Prostate gland (tissue), 2 donors: ENCODE results near the gene LSMEM2. TPM values are rescaled to one million over a fixed set of nuclear protein-coding genes. Genes with fewer than 3 reads are reported as not detected.
A peak's percentile ranks its signal among the peaks of the same experiment; 100 is the strongest.
"Not testable (repeated sequence)": the region's sequence is repeated elsewhere in the genome, so short reads cannot be mapped to it uniquely, and the experiment has no call there.

ENCODE experiments used
- DNase-seq: peaks from one replicate; pipeline ENCODE4 v3.0.0-alpha.2; 2019; ENCODE audit warnings: low spot score
- H3K27ac ChIP-seq, 2 donors: fragments of 200-600 bp; sonication (generic); 2 replicates each; pipeline ENCODE4 v1.5.1; 2017 to 2019
- H3K27me3 ChIP-seq: fragments of 200-600 bp; sonication (generic); replicated peaks from 2 replicates; pipeline ENCODE4 v1.5.1; 2019; ENCODE audit not compliant: insufficient read depth
- H3K36me3 ChIP-seq, 2 donors: fragments of 200-600 bp; sonication (generic); 1 replicate in 1 of 2; 2 replicates in 1 of 2; pipeline versions ENCODE4 v1.5.1 to v1.8.1; 2017 to 2019
- H3K4me1 ChIP-seq: fragments of 200-600 bp; sonication (generic); replicated peaks from 2 replicates; pipeline ENCODE4 v1.5.1; 2019
- H3K4me3 ChIP-seq, 2 donors: fragments of 200-600 bp; sonication (generic); 2 replicates each; pipeline ENCODE4 v1.5.1; 2017 to 2019
- H3K9me3 ChIP-seq: fragments of 200-600 bp; sonication (generic); 2 replicates; pipeline ENCODE4 v1.5.1; 2017
- CTCF ChIP-seq, 4 experiments: fragments of 200-600 bp in 2 of 4; fragments of 450-650 bp in 2 of 4; sonication (generic) in 2 of 4; IDR thresholded peaks; 1 replicate in 3 of 4; 2 replicates in 1 of 4; pipeline ENCODE4 v1.5.1; 2016 to 2019; ENCODE audit warnings: antibody characterized with exemption in 4 of 4, mild to moderate bottlenecking in 2 of 4, moderate library complexity in 2 of 4
- POLR2A ChIP-seq: fragments of 450-650 bp; IDR thresholded peaks from one replicate; pipeline ENCODE4 v1.6.1; 2016; ENCODE audit warnings: antibody characterized with exemption, mild to moderate bottlenecking
- POLR2AphosphoS5 ChIP-seq: sonication (generic); formaldehyde crosslinking; IDR thresholded peaks from one replicate; pipeline ENCODE4 v1.6.1; 2017; ENCODE audit warnings: antibody characterized with exemption
- WGBS: methylation state at CpG from one replicate; pipeline ENCODE4 v1.1.5; 2018; 5-methylcytosine and 5-hydroxymethylcytosine counted together
- intact Hi-C: fragments of 100-400 bp; cut with DNase I; formaldehyde crosslinking; loops from one replicate; pipeline ENCODE4 v1.14.2; 2022
- total RNA-seq, 2 donors: library from RNA; depleted of rRNA; stranded (reverse); fragments of >200 nt; gene quantifications; one replicate each; pipeline ENCODE4 v1.1.0, GENCODE V29; 2016

The LSMEM2 gene
- total RNA-seq, 2 donors from 2014 or later = not detected

- peaks cover 16% of the 10 kb centered on the region for H3K4me1 ChIP-seq
- under 1% methylated on average over 64 of the region's 70 CpGs for WGBS
Observed at GRCh38 chr3:50260027-50260941, 18.6 kb upstream of the LSMEM2 start.

GRCh38 chr3:50260942-50261441 is 17.9 kb upstream of the LSMEM2 start:
- intact Hi-C loops = loop anchor here (1.0 to 2.0 kb wide), 2 partner anchors 11 to 62 kb away; partner anchors contain the start of gene HYAL2
- peaks cover 16% of the 10 kb centered on the region for H3K4me1 ChIP-seq
- WGBS = 59% methylated on average over 4 of the region's 5 CpGs
- no peaks in the 10 kb centered on the region for H3K27me3 ChIP-seq
- H3K4me3 ChIP-seq = peak overlapping the region; percentile 54 to 62
- no peak for DNase-seq
- TF ChIP-seq POLR2A (no peak), POLR2AphosphoS5 (no peak), CTCF (IDR thresholded peaks at IDR 0.05) (no peak)
- H3K9me3 ChIP-seq = no peaks in the 10 kb centered on the region
- H3K27ac ChIP-seq = peak overlapping the region; percentile 96 to 98
- H3K36me3 ChIP-seq = peaks cover 19 to 21% of the 10 kb centered on the region in 2 donors

More at GRCh38 chr3:50260027-50260941, 18.6 kb upstream of the LSMEM2 start:
- no peaks in the 10 kb centered on the region for H3K27me3 ChIP-seq
- peak; percentile 76 for TF ChIP-seq POLR2AphosphoS5
- TF ChIP-seq POLR2A = peak; percentile 69
- TF ChIP-seq CTCF (IDR thresholded peaks at IDR 0.05) = peak; percentile 99 to 100 (median 100)
- DNase-seq = peak; percentile 89
- H3K36me3 ChIP-seq = peaks cover 19 to 21% of the 10 kb centered on the region in 2 donors
- intact Hi-C loops = loop anchor here (1.0 to 2.0 kb wide), 2 partner anchors 12 to 63 kb away; partner anchors contain the start of gene HYAL2
- no peaks in the 10 kb centered on the region for H3K9me3 ChIP-seq
- peak overlapping the region; percentile 96 to 98 for H3K27ac ChIP-seq
- H3K4me3 ChIP-seq = peak overlapping the region; percentile 54 to 62

- H3K4me1 ChIP-seq = peaks cover 16% of the 10 kb centered on the region
- TF ChIP-seq CTCF (IDR thresholded peaks at IDR 0.05) (no peak), POLR2AphosphoS5 (no peak), POLR2A (no peak)
- peaks cover 15 to 16% of the 10 kb centered on the region in 2 donors for H3K36me3 ChIP-seq
- no peaks in the 10 kb centered on the region for H3K9me3 ChIP-seq
- no peak for DNase-seq
- H3K4me3 ChIP-seq = no peak overlapping the region
- H3K27ac ChIP-seq = peak overlapping the region; percentile 96 to 98
- intact Hi-C loops = loop anchor here (2.0 kb wide), 1 partner anchor 61 kb away; the partner anchor contains the start of gene HYAL2
- WGBS = 51% methylated on average over 2 of the region's 2 CpGs
- no peaks in the 10 kb centered on the region for H3K27me3 ChIP-seq
Observed at GRCh38 chr3:50261505-50261904, 17.4 kb upstream of the LSMEM2 start.

- WGBS = 100% methylated on average over 4 of the region's 4 CpGs
- intact Hi-C loops, H3K9me3 ChIP-seq, H3K27ac ChIP-seq, H3K4me3 ChIP-seq, H3K27me3 ChIP-seq, DNase-seq, H3K36me3 ChIP-seq: not testable (repeated sequence)
- peaks cover 21% of the 10 kb centered on the region for H3K4me1 ChIP-seq
Observed at GRCh38 chr3:50262200-50262599, 16.7 kb upstream of the LSMEM2 start.

- H3K36me3 ChIP-seq = peaks cover 2 to 5% of the 10 kb centered on the region in 2 donors
- intact Hi-C loops = no loop called here
- H3K27ac ChIP-seq = no peak overlapping the region
- peaks cover 21% of the 10 kb centered on the region for H3K4me1 ChIP-seq
- no peak for DNase-seq
- 85% methylated on average over 7 of the region's 7 CpGs for WGBS
- H3K27me3 ChIP-seq = no peaks in the 10 kb centered on the region
- H3K9me3 ChIP-seq = no peaks in the 10 kb centered on the region
- TF ChIP-seq POLR2AphosphoS5 = no peak
- TF ChIP-seq POLR2A = no peak
- no peak for TF ChIP-seq CTCF (IDR thresholded peaks at IDR 0.05)
- no peak overlapping the region for H3K4me3 ChIP-seq
Observed at GRCh38 chr3:50262778-50263177, 16.1 kb upstream of the LSMEM2 start.
